LNCaP clone FGC (cell line): ENCODE data around the gene GRIA4.
"Not testable (repeated sequence)": the region's sequence is repeated elsewhere in the genome, so short reads cannot be mapped to it uniquely, and the experiment has no call there.

Experiments
- DNase-seq: peaks from one replicate; pipeline ENCODE4 v3.0.0-alpha.2; 2011; ENCODE audit warnings: low read depth
- H3K4me3 ChIP-seq: 2 replicates; pipeline ENCODE4 v1.5.1; 2011; ENCODE audit warnings: mild to moderate bottlenecking, low read depth, low read length, control low read depth
- CTCF ChIP-seq: IDR thresholded peaks from 2 replicates; pipeline ENCODE4 v1.5.1; 2012; ENCODE audit warnings: mild to moderate bottlenecking; ENCODE audit not compliant: control insufficient read depth, insufficient read depth; ENCODE audit errors: extremely low read depth

The GRIA4 gene

DNA sequence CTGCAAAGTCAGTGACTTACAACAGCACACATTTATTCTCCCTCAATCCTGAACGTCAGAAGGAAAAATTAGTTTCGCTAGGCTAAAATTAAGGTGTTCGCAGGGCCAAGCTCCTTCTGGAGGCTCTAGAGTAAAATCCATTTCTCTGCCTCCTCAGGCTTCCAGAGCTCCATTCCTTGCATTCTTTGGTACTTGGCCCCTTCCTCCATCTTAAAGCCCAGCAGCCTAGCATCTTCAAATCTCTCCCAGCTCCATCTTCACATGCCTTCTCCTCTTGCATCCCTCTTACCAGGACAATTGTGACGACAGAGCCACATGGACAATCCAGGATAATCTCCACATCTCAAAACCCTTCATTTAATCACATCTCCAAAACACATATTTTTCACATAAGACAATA lies 165.0 kb downstream of the GRIA4 start:
- H3K4me3 ChIP-seq = no peak overlapping the region
- DNase-seq = no peak
- no peak for TF ChIP-seq CTCF

DNA sequence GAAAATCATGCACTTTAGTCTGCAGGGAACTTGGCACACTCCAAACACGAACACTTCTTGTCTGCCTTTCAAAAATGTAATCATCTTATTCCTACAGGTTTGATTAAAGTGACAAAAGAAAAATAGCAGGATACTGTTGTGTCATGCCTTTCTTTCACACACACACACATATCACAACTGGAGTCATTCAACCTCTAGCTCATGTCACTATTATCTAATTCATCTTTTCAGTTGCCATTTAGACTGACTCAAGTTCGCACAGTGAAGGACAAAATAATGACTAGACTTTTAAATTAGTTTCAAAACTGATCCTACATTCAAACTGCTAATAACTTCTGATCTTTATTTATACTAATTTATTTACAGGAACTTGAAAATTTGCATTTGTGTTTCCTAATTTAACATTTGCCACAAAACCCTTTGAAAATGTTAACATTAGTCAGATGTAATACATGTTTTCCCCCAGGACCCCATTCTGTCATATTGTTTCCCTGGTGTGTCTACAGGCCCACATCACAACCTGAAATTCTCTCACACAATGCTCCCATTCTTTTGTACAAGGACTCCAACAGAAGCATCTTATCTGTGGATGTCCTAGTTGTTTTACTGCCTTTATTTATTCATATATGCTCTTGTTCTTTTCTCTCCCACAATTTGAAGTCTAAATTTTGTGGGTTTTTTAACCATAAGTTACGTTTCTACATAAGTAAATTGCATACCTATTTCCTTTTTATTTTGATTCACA lies 171.1 kb downstream of the GRIA4 start:
- no peak for DNase-seq
- H3K4me3 ChIP-seq = no peak overlapping the region
- no peak for TF ChIP-seq CTCF

DNA sequence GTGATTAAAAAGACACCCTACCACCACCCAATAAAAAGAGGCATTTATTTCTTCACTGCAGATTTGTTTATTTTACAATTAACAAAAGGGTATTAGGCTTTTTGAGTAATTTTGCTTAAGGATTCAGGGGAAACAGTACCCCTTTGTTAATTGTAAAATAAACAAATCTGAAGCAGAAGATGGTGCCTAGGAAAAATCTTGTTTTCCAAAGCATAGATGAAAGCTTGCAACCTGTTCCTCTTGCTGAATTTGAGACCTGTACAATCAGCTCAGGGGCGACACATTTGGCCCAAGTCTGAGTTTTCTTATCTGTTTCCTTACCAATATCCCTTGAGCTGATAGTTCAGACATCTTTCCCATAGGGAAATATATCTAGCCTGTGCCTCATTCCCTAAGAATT lies 171.9 kb downstream of the GRIA4 start:
- no peak overlapping the region for H3K4me3 ChIP-seq
- TF ChIP-seq CTCF = no peak
- DNase-seq = no peak

DNA sequence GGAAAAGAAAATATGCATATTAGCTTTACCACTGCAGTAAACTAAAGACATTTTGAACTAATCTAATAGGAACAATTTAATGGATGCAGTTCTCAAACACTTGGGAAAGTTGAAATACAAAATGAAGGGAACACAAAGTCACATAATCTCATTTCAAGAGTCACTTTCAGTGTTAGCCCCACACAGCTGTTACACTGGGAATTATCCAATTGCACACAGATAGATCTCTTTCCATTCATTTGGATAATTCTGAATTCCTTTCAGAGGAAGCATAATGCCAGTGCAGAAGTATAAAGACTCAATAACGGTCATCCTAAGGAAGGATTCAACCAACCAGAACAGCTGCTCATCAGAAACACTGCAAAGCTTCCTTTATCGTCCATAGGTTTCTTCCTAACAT lies 173.3 kb downstream of the GRIA4 start:
- no peak for DNase-seq
- TF ChIP-seq CTCF = no peak
- H3K4me3 ChIP-seq = no peak overlapping the region

DNA sequence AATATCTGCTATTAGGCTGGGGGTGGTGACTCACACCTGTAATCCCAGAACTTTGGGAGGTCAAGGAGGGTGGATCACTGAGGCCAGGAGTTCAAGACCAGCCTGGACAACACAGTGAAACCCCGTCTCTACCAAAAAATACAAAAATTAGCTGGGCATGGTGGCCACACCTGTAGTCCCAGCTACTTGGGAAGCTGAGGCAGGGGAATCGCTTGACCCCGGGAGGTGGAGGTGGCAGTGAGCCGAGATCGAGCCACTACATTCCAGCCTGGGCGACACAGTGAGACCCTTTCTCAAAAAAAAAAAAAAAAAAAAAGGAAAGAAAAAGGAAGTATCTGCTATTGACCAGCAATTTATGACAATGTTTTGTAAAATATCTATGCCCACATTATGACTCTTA lies 176.0 kb downstream of the GRIA4 start:
- DNase-seq, H3K4me3 ChIP-seq: not testable (repeated sequence)

DNA sequence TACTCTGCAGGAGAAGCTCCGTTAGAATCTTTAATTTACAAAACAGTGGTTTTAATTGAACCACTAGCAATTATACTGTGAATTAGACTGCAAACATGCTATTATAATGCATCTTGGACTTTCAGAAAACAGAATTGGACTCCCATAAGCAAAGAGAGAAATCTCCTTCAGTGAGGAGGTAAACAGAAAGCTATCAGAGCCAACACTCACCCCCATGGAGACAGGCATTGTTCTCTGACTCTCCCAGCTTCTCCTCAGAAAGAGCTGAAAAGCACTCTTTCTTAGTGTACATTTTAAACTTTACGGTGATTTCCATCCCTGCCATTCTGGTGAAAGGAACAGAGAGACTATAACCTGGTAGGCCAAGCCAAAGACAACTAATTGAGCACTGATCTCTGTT lies 176.9 kb downstream of the GRIA4 start:
- H3K4me3 ChIP-seq = no peak overlapping the region
- no peak for TF ChIP-seq CTCF
- DNase-seq = no peak

- no peak for TF ChIP-seq CTCF
- no peak overlapping the region for H3K4me3 ChIP-seq
- no peak for DNase-seq
Measured at GRCh38 chr11:105789579-105790420, 179.9 kb downstream of the GRIA4 start.
